ENCODE data around the gene CTNNBL1.

DNA sequence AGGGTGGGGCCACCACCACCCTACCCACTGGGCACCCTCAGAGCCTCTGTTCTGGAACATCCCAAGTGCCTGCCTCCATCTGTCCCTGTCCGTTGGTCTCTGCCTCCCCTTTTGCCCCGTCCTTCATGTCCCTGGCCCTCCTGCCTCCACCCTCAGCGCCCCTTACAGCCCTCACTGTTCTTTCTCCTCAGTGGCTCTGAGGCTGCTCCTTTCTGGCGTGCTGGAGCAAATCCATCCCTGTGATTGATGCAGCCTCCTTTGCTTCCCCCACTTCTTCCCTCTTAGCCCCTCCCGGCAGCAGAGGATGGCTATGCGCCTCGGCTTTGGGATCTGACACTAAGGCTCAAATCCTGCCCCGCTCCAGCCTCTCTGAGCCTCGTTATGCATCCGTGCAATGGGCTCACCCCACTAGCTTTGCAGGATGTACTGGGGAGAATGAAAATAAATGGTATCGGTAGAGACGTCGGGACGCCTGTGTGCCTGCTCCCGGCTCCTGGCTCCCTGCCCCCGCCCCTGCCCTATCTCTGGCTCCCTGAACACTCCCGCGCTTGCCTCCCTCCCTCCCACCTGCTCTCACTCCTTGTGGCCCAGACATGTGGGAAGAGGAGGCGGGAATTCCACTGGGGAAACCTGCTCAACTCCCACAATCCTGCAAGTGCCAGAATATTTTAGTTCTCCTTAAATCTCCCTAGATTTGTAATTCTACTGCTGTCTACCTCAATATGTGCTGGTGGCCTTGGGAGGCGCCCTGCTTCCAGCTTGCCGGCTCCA lies 222.2 kb downstream of the CTNNBL1 start:
- TF ChIP-seq POLR2AphosphoS5 (IDR thresholded peaks at IDR 0.05; ENCODE audit: low read depth, low read length): no peak
- TF ChIP-seq, protein P1, sequence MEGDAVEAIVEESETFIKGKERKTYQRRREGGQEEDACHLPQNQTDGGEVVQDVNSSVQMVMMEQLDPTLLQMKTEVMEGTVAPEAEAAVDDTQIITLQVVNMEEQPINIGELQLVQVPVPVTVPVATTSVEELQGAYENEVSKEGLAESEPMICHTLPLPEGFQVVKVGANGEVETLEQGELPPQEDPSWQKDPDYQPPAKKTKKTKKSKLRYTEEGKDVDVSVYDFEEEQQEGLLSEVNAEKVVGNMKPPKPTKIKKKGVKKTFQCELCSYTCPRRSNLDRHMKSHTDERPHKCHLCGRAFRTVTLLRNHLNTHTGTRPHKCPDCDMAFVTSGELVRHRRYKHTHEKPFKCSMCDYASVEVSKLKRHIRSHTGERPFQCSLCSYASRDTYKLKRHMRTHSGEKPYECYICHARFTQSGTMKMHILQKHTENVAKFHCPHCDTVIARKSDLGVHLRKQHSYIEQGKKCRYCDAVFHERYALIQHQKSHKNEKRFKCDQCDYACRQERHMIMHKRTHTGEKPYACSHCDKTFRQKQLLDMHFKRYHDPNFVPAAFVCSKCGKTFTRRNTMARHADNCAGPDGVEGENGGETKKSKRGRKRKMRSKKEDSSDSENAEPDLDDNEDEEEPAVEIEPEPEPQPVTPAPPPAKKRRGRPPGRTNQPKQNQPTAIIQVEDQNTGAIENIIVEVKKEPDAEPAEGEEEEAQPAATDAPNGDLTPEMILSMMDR (IDR thresholded peaks at IDR 0.05): no peak
- no peak for TF ChIP-seq FOXM1 (IDR thresholded peaks at IDR 0.05; ENCODE audit: low read depth)
- TF ChIP-seq EP300 (IDR thresholded peaks at IDR 0.05; ENCODE audit: borderline replicate concordance in 1 of 2, low read depth in 1 of 2, low read length in 1 of 2): no peak
- no peak for TF ChIP-seq TEAD4 (IDR thresholded peaks at IDR 0.05; ENCODE audit: borderline replicate concordance, insufficient read depth)
- TF ChIP-seq MEF2A (IDR thresholded peaks at IDR 0.05; ENCODE audit: borderline replicate concordance, low read depth): no peak
- TF ChIP-seq RCOR1 (IDR thresholded peaks at IDR 0.05; ENCODE audit: low read length): no peak
- no peak for TF ChIP-seq TAF1 (IDR thresholded peaks at IDR 0.05; ENCODE audit: borderline replicate concordance, low read depth, low read length)
- no peak for TF ChIP-seq EZH2phosphoT487 (IDR thresholded peaks at IDR 0.05; ENCODE audit: borderline replicate concordance, low read depth)
- TF ChIP-seq JUND (IDR thresholded peaks at IDR 0.05): no peak

Data from SK-N-SH (cell line).